ENCODE results near the gene GIT1. TPM values are rescaled to one million over a fixed set of nuclear protein-coding genes. Genes with fewer than 3 reads are reported as not detected.

Gene GIT1
- total RNA-seq, 2 donors from 2014 or later, result 26.7 to 48.1 TPM

Other genes starting within 250 kb of the GIT1 start
- gene TAOK1, start 199.3 kb downstream of the GIT1 start, total RNA-seq, result 10 to 100 TPM; 42.9 to 45.1 TPM
- gene ABHD15, start 22.6 kb downstream of the GIT1 start, total RNA-seq, result 1 to 10 TPM; 9.0 to 9.5 TPM
- gene TP53I13, start 20.9 kb downstream of the GIT1 start, total RNA-seq, result 10 to 100 TPM; 48.8 to 67.0 TPM
- gene ANKRD13B, start 3.5 kb upstream of the GIT1 start, total RNA-seq, result 1 to 10 TPM; 6.6 to 8.3 TPM
- gene CORO6, start 33.3 kb upstream of the GIT1 start, total RNA-seq, result 10 to 100 TPM; 65.0 to 87.6 TPM